ENCODE measurements around the gene FURIN.

FURIN gene

DNA sequence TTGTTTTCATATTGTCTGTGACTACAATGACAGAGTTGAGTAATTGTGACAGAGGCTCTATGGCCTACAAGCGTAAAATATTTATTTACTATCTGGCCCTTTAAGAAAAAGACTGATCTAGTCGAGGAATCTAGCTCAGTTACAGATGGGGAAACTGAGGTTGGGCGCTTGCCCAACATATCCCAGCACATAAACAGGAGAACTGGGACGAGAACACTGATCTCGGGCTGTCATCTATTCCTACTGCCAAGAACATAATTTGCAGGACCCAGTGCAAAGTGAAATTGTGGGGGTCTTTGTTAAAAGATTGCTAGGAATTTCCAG lies 17.9 kb downstream of the FURIN start:
- no peak for TF ChIP-seq ZFX (IDR thresholded peaks at IDR 0.05; ENCODE audit: borderline replicate concordance)
- TF ChIP-seq, protein P1, sequence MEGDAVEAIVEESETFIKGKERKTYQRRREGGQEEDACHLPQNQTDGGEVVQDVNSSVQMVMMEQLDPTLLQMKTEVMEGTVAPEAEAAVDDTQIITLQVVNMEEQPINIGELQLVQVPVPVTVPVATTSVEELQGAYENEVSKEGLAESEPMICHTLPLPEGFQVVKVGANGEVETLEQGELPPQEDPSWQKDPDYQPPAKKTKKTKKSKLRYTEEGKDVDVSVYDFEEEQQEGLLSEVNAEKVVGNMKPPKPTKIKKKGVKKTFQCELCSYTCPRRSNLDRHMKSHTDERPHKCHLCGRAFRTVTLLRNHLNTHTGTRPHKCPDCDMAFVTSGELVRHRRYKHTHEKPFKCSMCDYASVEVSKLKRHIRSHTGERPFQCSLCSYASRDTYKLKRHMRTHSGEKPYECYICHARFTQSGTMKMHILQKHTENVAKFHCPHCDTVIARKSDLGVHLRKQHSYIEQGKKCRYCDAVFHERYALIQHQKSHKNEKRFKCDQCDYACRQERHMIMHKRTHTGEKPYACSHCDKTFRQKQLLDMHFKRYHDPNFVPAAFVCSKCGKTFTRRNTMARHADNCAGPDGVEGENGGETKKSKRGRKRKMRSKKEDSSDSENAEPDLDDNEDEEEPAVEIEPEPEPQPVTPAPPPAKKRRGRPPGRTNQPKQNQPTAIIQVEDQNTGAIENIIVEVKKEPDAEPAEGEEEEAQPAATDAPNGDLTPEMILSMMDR (IDR thresholded peaks at IDR 0.05), result peak; percentile 32
- no peak overlapping the region for H3K27ac ChIP-seq

DNA sequence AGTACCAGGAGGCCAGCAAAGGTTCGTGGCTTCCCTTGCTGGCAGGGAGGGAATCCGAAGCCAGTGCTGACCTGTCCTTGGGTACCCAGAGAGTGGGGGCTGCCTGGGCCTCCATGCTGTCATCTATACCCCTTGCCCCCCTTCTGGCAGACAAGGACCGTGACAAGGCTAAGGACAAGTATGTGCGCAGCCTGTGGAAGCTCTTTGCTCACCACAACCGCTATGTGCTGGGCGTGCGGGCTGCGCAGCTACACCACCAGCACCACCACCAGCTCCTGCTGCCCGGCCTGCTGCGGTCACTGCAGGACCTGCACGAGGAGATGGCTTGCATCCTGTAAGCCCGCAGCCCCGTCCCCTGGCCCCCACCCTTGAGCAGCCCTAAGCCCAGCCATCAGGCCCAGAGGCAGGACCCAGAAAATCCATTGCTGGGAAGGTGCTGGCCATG lies 18.7 kb downstream of the FURIN start:
- TF ChIP-seq ZFX (IDR thresholded peaks at IDR 0.05; ENCODE audit: borderline replicate concordance), result no peak
- TF ChIP-seq, protein P1 (IDR thresholded peaks at IDR 0.05), result no peak
- no peak overlapping the region for H3K27ac ChIP-seq

DNA sequence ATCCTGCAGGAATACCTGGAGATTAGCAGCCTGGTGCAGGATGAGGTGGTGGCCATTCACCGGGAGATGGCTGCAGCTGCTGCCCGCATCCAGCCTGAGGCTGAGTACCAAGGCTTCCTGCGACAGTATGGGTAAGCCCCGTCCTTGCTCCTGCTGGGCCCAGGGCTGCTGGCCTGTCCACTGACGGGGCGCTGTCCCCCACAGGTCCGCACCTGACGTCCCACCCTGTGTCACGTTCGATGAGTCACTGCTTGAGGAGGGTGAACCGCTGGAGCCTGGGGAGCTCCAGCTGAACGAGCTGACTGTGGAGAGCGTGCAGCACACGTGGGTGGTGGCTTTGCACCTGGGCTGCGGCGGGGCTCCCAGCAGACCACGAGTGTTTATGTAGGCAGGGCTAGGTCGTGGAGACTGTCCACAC lies 20.9 kb downstream of the FURIN start:
- TF ChIP-seq, protein P1 (IDR thresholded peaks at IDR 0.05), result no peak
- no peak for TF ChIP-seq ZFX (IDR thresholded peaks at IDR 0.05; ENCODE audit: borderline replicate concordance)
- no peak overlapping the region for H3K27ac ChIP-seq

DNA sequence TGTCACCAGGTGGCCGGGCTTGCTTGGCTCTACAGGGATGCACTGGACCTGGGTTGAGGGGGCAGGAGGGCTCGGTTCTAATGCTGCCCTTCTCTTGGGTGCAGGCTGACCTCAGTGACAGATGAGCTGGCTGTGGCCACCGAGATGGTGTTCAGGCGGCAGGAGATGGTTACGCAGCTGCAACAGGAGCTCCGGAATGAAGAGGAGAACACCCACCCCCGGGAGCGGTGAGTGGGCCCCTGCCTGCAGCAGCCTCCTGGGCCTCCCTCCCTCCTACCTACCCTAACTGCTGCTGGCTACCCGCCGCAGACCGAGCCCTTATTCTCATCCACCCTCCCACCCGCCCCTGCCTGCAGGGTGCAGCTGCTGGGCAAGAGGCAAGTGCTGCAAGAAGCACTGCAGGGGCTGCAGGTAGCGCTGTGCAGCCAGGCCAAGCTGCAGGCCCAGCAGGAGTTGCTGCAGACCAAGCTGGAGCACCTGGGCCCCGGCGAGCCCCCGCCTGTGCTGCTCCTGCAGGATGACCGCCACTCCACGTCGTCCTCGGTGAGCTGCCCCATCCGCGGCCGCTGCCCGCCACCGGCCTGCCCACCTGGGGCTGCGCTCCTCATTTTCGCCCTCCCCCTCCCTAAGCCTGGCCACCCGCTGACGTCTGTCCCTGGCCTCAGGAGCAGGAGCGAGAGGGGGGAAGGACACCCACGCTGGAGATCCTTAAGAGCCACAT lies 21.5 kb downstream of the FURIN start:
- no peak for TF ChIP-seq ZFX (IDR thresholded peaks at IDR 0.05; ENCODE audit: borderline replicate concordance)
- TF ChIP-seq, protein P1 (IDR thresholded peaks at IDR 0.05), result no peak
- H3K27ac ChIP-seq, result no peak overlapping the region

DNA sequence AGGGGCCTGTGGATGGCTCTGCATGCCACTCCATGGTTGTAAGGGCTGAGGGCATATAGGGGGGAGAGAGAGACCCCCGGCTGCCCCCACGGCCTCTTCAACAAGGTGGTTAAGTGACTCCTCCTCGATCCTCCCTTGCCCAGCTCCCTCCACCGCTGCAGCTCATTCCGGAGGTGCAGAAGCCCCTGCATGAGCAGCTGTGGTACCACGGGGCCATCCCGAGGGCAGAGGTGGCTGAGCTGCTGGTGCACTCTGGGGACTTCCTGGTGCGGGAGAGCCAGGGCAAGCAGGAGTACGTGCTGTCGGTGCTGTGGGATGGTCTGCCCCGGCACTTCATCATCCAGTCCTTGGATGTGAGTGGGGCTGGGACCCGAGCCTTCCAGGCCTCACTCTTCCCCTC lies 22.5 kb downstream of the FURIN start:
- no peak for TF ChIP-seq ZFX (IDR thresholded peaks at IDR 0.05; ENCODE audit: borderline replicate concordance)
- TF ChIP-seq, protein P1 (IDR thresholded peaks at IDR 0.05), result no peak
- H3K27ac ChIP-seq, result no peak overlapping the region

DNA sequence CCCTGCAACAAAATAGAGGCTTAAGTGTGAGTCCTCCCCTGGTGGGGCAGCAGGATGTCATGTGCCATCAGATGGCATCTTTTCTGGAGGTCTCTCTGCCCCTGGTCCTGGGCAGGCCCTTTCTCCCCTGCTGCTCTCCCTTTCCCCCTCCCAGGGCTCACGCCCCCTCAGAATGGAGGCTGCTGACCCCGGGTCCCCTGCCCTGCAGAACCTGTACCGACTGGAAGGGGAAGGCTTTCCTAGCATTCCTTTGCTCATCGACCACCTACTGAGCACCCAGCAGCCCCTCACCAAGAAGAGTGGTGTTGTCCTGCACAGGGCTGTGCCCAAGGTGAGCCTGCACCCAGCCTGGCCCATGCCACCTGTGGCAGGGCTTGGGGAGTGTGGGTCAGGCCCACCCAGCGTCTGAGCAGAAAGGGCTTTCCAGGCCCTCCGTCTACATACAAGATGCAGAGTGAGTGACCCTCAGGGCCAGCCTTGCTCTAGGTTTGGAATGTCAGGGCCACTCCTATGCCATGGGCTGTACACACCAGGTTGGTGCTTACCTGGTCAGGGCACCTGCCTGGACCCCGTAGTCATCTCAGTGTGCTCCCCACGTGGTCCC lies 23.1 kb downstream of the FURIN start:
- no peak overlapping the region for H3K27ac ChIP-seq
- TF ChIP-seq, protein P1 (IDR thresholded peaks at IDR 0.05), result no peak
- no peak for TF ChIP-seq ZFX (IDR thresholded peaks at IDR 0.05; ENCODE audit: borderline replicate concordance)

DNA sequence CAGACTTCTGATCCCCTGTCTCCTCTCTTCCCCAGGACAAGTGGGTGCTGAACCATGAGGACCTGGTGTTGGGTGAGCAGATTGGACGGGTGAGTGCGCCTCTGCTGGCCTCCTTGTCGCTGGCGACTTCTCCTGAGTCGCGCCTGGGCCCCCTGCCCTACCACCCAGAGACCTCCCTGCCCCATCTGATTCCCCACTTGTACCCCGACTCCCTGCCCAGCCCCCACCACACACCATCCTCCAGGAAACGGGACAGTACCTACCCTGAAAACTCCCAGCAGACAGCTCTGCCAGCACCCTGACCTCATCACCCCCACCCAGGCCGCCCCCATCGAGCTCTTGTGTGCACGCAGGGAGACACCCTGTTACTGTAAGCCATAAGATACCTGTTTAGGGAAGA lies 23.6 kb downstream of the FURIN start:
- TF ChIP-seq ZFX (IDR thresholded peaks at IDR 0.05; ENCODE audit: borderline replicate concordance), result no peak
- TF ChIP-seq, protein P1 (IDR thresholded peaks at IDR 0.05), result no peak
- H3K27ac ChIP-seq, result no peak overlapping the region
